Neuronal stem cell (in vitro differentiated cells): ENCODE data around the gene ADAD2.

Experiments
- DNase-seq: peaks from one replicate; pipeline ENCODE4 v3.0.0-alpha.2; 2013; ENCODE audit warnings: low spot score
- H2AFZ ChIP-seq: one replicate; pipeline ENCODE4 v1.6.1; 2013; ENCODE audit warnings: mild to moderate bottlenecking, low read length, inconsistent platforms
- H2AK5ac ChIP-seq: 2 replicates; pipeline ENCODE4 v1.6.1; 2013; ENCODE audit warnings: low read depth, mild to moderate bottlenecking, inconsistent platforms, low read length, moderate library complexity, mixed read lengths
- H2BK120ac ChIP-seq: 2 replicates; pipeline ENCODE4 v1.6.1; 2013; ENCODE audit warnings: low read depth, mild to moderate bottlenecking, inconsistent platforms, low read length, moderate library complexity, mixed read lengths
- H2BK12ac ChIP-seq: one replicate; pipeline ENCODE4 v1.6.1; 2013; ENCODE audit warnings: low read length, inconsistent platforms
- H2BK15ac ChIP-seq: 2 replicates; pipeline ENCODE4 v1.6.1; 2013; ENCODE audit warnings: mild to moderate bottlenecking, low read length, inconsistent platforms, mixed read lengths
- H2BK5ac ChIP-seq: one replicate; pipeline ENCODE4 v1.6.1; 2013; ENCODE audit warnings: inconsistent platforms, mild to moderate bottlenecking, low read length, moderate library complexity
- H3K14ac ChIP-seq: one replicate; pipeline ENCODE4 v1.6.1; 2013; ENCODE audit warnings: low read length, inconsistent platforms
- H3K18ac ChIP-seq: 2 replicates; pipeline ENCODE4 v1.6.1; 2013; ENCODE audit warnings: low read length, inconsistent platforms
- H3K23ac ChIP-seq: 2 replicates; pipeline ENCODE4 v1.6.1; 2013; ENCODE audit warnings: low read depth, mild to moderate bottlenecking, mixed read lengths, low read length, inconsistent platforms; ENCODE audit not compliant: poor library complexity
- H3K27ac ChIP-seq: replicated peaks from 3 replicates; pipeline ENCODE4 v1.5.1; 2013; ENCODE audit warnings: low read length, inconsistent platforms
- H3K27me3 ChIP-seq, 3 experiments: 2 replicates each; pipeline ENCODE4 v1.6.1; 2013; ENCODE audit warnings: low read length in 3 of 3, mild to moderate bottlenecking in 2 of 3, inconsistent platforms in 1 of 3, low read depth in 1 of 3, mixed read lengths in 1 of 3, moderate library complexity in 1 of 3; ENCODE audit not compliant: control insufficient read depth in 3 of 3, insufficient read depth in 3 of 3
- H3K36me3 ChIP-seq, 2 donors: replicated peaks in 1 of 2; 2 replicates each; pipeline ENCODE4 v1.6.1; 2013; ENCODE audit warnings: low read length in 2 of 2; ENCODE audit not compliant: control insufficient read depth in 2 of 2, insufficient read depth in 2 of 2
- H3K4ac ChIP-seq: 2 replicates; pipeline ENCODE4 v1.6.1; 2013; ENCODE audit warnings: inconsistent platforms, mild to moderate bottlenecking, low read length, moderate library complexity
- H3K4me1 ChIP-seq, 2 donors: 1 replicate in 1 of 2; 2 replicates in 1 of 2; pipeline ENCODE4 v1.6.1; 2013; ENCODE audit warnings: low read length in 2 of 2, low read depth in 1 of 2; ENCODE audit not compliant: control insufficient read depth in 2 of 2, insufficient read depth in 1 of 2
- H3K4me2 ChIP-seq: one replicate; pipeline ENCODE4 v1.6.1; 2013; ENCODE audit warnings: mild to moderate bottlenecking, low read length, inconsistent platforms; ENCODE audit not compliant: insufficient read depth, poor library complexity, severe bottlenecking
- H3K4me3 ChIP-seq, 2 donors: 2 replicates each; pipeline ENCODE4 v1.5.1; 2013; ENCODE audit warnings: low read length in 2 of 2, mild to moderate bottlenecking in 2 of 2, inconsistent platforms in 1 of 2, moderate library complexity in 1 of 2
- H3K79me1 ChIP-seq: one replicate; pipeline ENCODE4 v1.6.1; 2013; ENCODE audit warnings: low read depth, mild to moderate bottlenecking, inconsistent platforms, low read length, moderate library complexity
- H3K9ac ChIP-seq: one replicate; pipeline ENCODE4 v1.6.1; 2013; ENCODE audit warnings: mild to moderate bottlenecking, low read depth, low read length, inconsistent platforms; ENCODE audit not compliant: poor library complexity
- H3K9me3 ChIP-seq, 2 donors: replicated peaks in 1 of 2; 2 replicates each; pipeline versions ENCODE3 to v1.6.1; 2013; ENCODE audit warnings: low read length in 2 of 2, mild to moderate bottlenecking in 2 of 2, inconsistent platforms in 1 of 2, low read depth in 1 of 2, mixed read lengths in 1 of 2, moderate library complexity in 1 of 2; ENCODE audit not compliant: control insufficient read depth in 2 of 2, insufficient read depth in 1 of 2
- H4K8ac ChIP-seq: one replicate; pipeline ENCODE4 v1.6.1; 2013; ENCODE audit warnings: low read depth, mild to moderate bottlenecking, inconsistent platforms, low read length, moderate library complexity
- H4K91ac ChIP-seq: one replicate; pipeline ENCODE4 v1.6.1; 2013; ENCODE audit warnings: low read length, low read depth, mild to moderate bottlenecking, inconsistent platforms; ENCODE audit not compliant: poor library complexity
- WGBS, 2 donors: extraction: QIAGEN DNeasy Blood & Tissue Kit; methylation state at CpG; one replicate each; pipeline ENCODE4 v1.1.7; 2013; ENCODE audit warnings: missing lambda C conversion rate in 2 of 2, mixed read lengths in 1 of 2; ENCODE audit not compliant: insufficient read length in 2 of 2, insufficient replicate concordance in 1 of 2; ENCODE audit errors: extremely low coverage in 2 of 2; 5-methylcytosine and 5-hydroxymethylcytosine counted together

The ADAD2 gene

DNA sequence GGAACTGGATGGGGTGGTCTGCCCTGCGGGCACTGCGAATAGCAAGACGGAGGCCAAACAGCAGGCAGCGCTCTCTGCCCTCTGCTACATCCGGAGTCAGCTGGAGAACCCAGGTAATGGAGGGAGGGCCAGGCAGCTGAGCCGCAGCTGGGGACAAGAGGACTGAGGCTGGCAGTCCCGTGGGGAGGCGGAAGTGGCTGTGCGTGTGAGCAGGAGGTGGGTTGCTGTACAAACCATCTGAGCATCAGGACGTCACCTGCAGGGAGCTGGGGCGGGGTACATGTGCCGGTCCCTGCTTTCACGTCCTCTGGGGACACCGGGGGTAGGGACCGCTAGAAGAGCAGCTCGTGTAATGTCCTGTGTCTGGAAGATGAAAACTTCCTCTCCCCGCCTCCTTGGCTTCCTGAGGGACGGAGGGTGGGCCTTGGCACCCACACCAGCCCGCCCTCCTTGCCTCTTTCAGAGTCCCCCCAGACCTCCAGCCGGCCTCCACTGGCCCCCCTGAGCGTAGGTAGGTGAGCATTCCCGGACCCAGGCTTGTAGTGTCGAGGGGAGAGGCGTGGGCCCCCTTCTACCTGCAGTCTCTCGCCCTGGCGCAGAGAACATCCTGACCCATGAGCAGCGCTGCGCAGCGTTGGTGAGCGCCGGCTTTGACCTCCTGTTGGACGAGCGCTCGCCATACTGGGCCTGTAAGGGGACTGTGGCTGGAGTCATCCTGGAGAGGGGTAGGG is 3.7 kb downstream of the ADAD2 start:
- H3K36me3 ChIP-seq: no peaks in the 10 kb centered on the region
- peaks cover 0 to 43% (median 0%) of the 10 kb centered on the region in 3 experiments for H3K27me3 ChIP-seq
- DNase-seq: no peak
- peak overlapping the region; percentile 67 for H2BK15ac ChIP-seq
- H2AK5ac ChIP-seq: peak overlapping the region; percentile 74
- peak overlapping the region; percentile 31 for H3K18ac ChIP-seq
- no peak overlapping the region for H3K4me2 ChIP-seq
- H3K23ac ChIP-seq: peak overlapping the region; percentile 75
- WGBS, 2 donors: no CpG with 5 or more reads among the region's 34 CpGs
- peak overlapping the region; percentile 64 for H2BK12ac ChIP-seq
- H3K4me3 ChIP-seq: peak overlapping the region in 1 of 2 donors; percentile 49
- H4K8ac ChIP-seq: peak overlapping the region; percentile 8
- H3K9ac ChIP-seq: no peak overlapping the region
- H2BK120ac ChIP-seq: no peak overlapping the region
- H3K4ac ChIP-seq: peak overlapping the region; percentile 27
- H3K27ac ChIP-seq: no peak overlapping the region
- H3K14ac ChIP-seq: peak overlapping the region; percentile 91
- no peaks in the 10 kb centered on the region for H3K9me3 ChIP-seq
- no peaks in the 10 kb centered on the region for H3K79me1 ChIP-seq
- H3K4me1 ChIP-seq: no peaks in the 10 kb centered on the region
- H2AFZ ChIP-seq: no peak overlapping the region
- no peak overlapping the region for H2BK5ac ChIP-seq
- H4K91ac ChIP-seq: no peak overlapping the region

DNA sequence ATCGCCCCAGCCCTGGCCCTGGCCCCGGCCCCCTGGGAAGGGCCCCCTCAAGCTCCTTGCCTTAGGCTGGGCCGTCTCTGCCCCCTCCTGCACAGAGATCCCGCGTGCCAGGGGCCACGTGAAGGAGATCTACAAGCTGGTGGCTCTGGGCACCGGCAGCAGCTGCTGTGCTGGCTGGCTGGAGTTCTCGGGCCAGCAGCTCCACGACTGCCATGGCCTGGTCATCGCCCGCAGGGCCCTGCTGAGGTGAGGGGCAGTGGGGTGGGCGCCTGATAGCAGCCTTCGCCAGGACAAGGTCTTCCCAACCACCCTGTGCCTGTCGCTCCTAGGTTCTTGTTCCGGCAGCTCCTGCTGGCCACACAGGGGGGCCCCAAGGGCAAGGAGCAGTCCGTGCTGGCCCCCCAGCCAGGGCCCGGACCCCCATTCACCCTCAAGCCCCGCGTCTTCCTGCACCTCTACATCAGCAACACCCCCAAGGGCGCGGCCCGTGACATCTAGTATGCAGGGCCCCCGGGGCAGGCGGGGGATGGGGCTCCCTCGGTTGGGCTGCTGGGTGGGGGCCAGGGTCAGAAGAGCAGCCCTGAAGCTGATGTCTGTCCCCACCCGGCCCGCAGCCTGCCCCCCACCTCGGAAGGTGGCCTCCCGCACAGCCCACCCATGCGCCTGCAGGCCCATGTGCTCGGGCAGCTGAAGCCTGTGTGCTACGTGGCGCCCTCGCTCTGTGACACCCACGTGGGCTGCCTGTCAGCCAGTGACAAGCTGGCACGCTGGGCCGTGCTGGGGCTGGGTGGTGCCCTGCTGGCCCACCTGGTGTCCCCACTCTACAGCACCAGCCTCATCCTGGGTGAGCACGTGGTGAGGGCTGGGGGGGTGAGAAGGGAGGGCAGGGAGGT is 4.5 kb downstream of the ADAD2 start:
- H2BK12ac ChIP-seq: peak overlapping the region; percentile 97
- H3K14ac ChIP-seq: peak overlapping the region; percentile 94
- peak overlapping the region; percentile 43 for H2BK15ac ChIP-seq
- no peaks in the 10 kb centered on the region for H3K36me3 ChIP-seq
- H2BK5ac ChIP-seq: no peak overlapping the region
- H3K23ac ChIP-seq: peak overlapping the region; percentile 90
- H3K4me3 ChIP-seq: no peak overlapping the region
- H4K8ac ChIP-seq: peak overlapping the region; percentile 54
- no peak overlapping the region for H3K27ac ChIP-seq
- no peak overlapping the region for H2BK120ac ChIP-seq
- no peaks in the 10 kb centered on the region for H3K4me1 ChIP-seq
- no peak for DNase-seq
- H2AFZ ChIP-seq: no peak overlapping the region
- H3K9ac ChIP-seq: peak overlapping the region; percentile 36
- H3K27me3 ChIP-seq: peaks cover 0 to 49% (median 0%) of the 10 kb centered on the region in 3 experiments
- no CpG with 5 or more reads among the region's 38 CpGs for WGBS, 2 donors
- peak overlapping the region; percentile 23 for H4K91ac ChIP-seq
- H3K79me1 ChIP-seq: no peaks in the 10 kb centered on the region
- H3K9me3 ChIP-seq: no peaks in the 10 kb centered on the region
- peak overlapping the region; percentile 88 for H2AK5ac ChIP-seq
- peak overlapping the region; percentile 53 for H3K4ac ChIP-seq
- peak overlapping the region; percentile 78 for H3K18ac ChIP-seq
- H3K4me2 ChIP-seq: no peak overlapping the region

DNA sequence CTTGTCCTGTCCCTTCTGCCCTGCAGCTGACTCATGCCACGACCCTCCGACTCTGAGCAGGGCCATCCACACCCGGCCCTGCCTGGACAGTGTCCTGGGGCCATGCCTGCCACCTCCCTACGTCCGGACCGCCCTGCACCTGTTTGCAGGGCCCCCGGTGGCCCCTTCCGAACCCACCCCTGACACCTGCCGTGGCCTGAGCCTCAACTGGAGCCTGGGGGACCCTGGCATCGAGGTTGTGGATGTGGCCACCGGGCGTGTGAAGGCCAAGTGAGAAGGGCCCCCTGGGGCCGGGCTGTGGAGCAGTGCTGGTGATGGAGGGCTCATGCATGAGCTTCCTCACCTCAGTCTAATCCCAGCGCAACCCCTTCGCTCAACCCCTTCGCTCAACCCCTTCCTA is 5.1 kb downstream of the ADAD2 start:
- Histone ChIP-seq H3K18ac (peak overlapping the region; percentile 78), H3K9me3 (no peaks in the 10 kb centered on the region), H4K8ac (no peak overlapping the region), H3K4me2 (no peak overlapping the region), H2BK15ac (peak overlapping the region; percentile 43), H3K4me1 (no peaks in the 10 kb centered on the region), H4K91ac (peak overlapping the region; percentile 23), H3K27me3 (peaks cover 0 to 52% (median 0%) of the 10 kb centered on the region in 3 experiments), H2AK5ac (peak overlapping the region; percentile 81), H2AFZ (peak overlapping the region; percentile 49), H3K4me3 (no peak overlapping the region), H3K14ac (peak overlapping the region; percentile 94), H3K4ac (peak overlapping the region; percentile 53), H2BK5ac (no peak overlapping the region), H2BK120ac (no peak overlapping the region), H3K9ac (peak overlapping the region; percentile 36), H3K23ac (peak overlapping the region; percentile 90), H3K36me3 (no peaks in the 10 kb centered on the region), H2BK12ac (peak overlapping the region; percentile 97), H3K27ac (no peak overlapping the region), H3K79me1 (no peaks in the 10 kb centered on the region)
- no CpG with 5 or more reads among the region's 16 CpGs for WGBS, 2 donors
- no peak for DNase-seq
